CD14-positive monocyte (primary cell): ENCODE results near the gene PTPRO. TPM values are rescaled to one million over a fixed set of nuclear protein-coding genes. Genes with fewer than 3 reads are reported as not detected.

ENCODE experiments used
- DNase-seq, 3 donors: peaks; one replicate each; pipeline ENCODE4 v3.0.0-alpha.2; 2011 to 2022
- H2AFZ ChIP-seq: 2 replicates; pipeline ENCODE4 v1.6.0; 2012; ENCODE audit warnings: mild to moderate bottlenecking, low read depth, low read length, inconsistent platforms; ENCODE audit not compliant: insufficient read depth, poor library complexity, severe bottlenecking
- H3K27ac ChIP-seq, 2 donors: 1 replicate in 1 of 2; 2 replicates in 1 of 2; pipeline ENCODE4 v1.5.1; 2012 to 2013; ENCODE audit warnings: low read length in 2 of 2, control low read depth in 1 of 2, inconsistent platforms in 1 of 2, low read depth in 1 of 2, mild to moderate bottlenecking in 1 of 2
- H3K27me3 ChIP-seq, 2 donors: one replicate each; pipeline versions ENCODE4 v1.6.0 to v1.6.1; 2011 to 2013; ENCODE audit warnings: low read length in 2 of 2; ENCODE audit not compliant: control insufficient read depth in 2 of 2, insufficient read depth in 2 of 2
- H3K36me3 ChIP-seq, 2 donors: replicated peaks in 1 of 2; 1 replicate in 1 of 2; 2 replicates in 1 of 2; pipeline versions ENCODE4 v1.5.1 to v1.6.1; 2012 to 2013; ENCODE audit warnings: low read length in 2 of 2, control low read depth in 1 of 2, inconsistent platforms in 1 of 2, mild to moderate bottlenecking in 1 of 2; ENCODE audit not compliant: insufficient read depth in 2 of 2, control insufficient read depth in 1 of 2
- H3K4me1 ChIP-seq, 2 donors: 1 replicate in 1 of 2; 2 replicates in 1 of 2; pipeline versions ENCODE4 v1.5.1 to v1.6.1; 2012 to 2013; ENCODE audit warnings: low read length in 2 of 2, control low read depth in 1 of 2, inconsistent platforms in 1 of 2, mild to moderate bottlenecking in 1 of 2, moderate library complexity in 1 of 2; ENCODE audit not compliant: insufficient read depth in 2 of 2, control insufficient read depth in 1 of 2
- H3K4me2 ChIP-seq: replicated peaks from 2 replicates; pipeline ENCODE3; 2012; ENCODE audit warnings: low read length, moderate library complexity, mild to moderate bottlenecking; ENCODE audit not compliant: poor library complexity, severe bottlenecking; ENCODE audit errors: extremely low read depth
- H3K4me3 ChIP-seq, 3 experiments: fragments of 200-600 bp in 1 of 3; sonication (generic) in 1 of 3; replicated peaks in 1 of 3; 1 replicate in 2 of 3; 2 replicates in 1 of 3; pipeline ENCODE4 v1.5.1; 2011 to 2013; ENCODE audit warnings: low read length in 3 of 3, mild to moderate bottlenecking in 3 of 3, control low read depth in 2 of 3, low read depth in 2 of 3, inconsistent platforms in 1 of 3, moderate library complexity in 1 of 3
- H3K79me2 ChIP-seq: 2 replicates; pipeline ENCODE4 v1.6.0; 2012; ENCODE audit warnings: mild to moderate bottlenecking, control low read depth, inconsistent platforms, low read length, moderate library complexity; ENCODE audit not compliant: insufficient read depth
- H3K9ac ChIP-seq: 2 replicates; pipeline ENCODE4 v1.6.0; 2017; ENCODE audit warnings: low read length, mild to moderate bottlenecking; ENCODE audit not compliant: insufficient read depth, poor library complexity, severe bottlenecking
- H3K9me3 ChIP-seq, 2 donors: replicated peaks in 1 of 2; 1 replicate in 1 of 2; 2 replicates in 1 of 2; pipeline versions ENCODE4 v1.5.1 to v1.6.1; 2012 to 2013; ENCODE audit warnings: low read length in 2 of 2, control low read depth in 1 of 2; ENCODE audit not compliant: control insufficient read depth in 1 of 2, insufficient read depth in 1 of 2
- H4K20me1 ChIP-seq: 2 replicates; pipeline ENCODE4 v1.6.0; 2012; ENCODE audit warnings: mild to moderate bottlenecking, low read length, control low read depth, moderate library complexity; ENCODE audit not compliant: insufficient read depth
- H3K27ac Mint-ChIP-seq, 7 donors: one replicate each; pipeline ENCODE4 v1.8.0; 2020; ENCODE audit warnings: mild to moderate bottlenecking in 7 of 7, mixed read lengths in 7 of 7, moderate library complexity in 6 of 7, inconsistent platforms in 2 of 7
- H3K27me3 Mint-ChIP-seq, 3 donors: one replicate each; pipeline ENCODE4 v1.8.0; 2021 to 2022; ENCODE audit warnings: low read depth in 3 of 3, mild to moderate bottlenecking in 3 of 3, mixed read lengths in 3 of 3, moderate library complexity in 3 of 3, inconsistent platforms in 1 of 3
- H3K36me3 Mint-ChIP-seq, 2 donors: one replicate each; pipeline ENCODE4 v1.8.0; 2020; ENCODE audit warnings: mixed read lengths in 2 of 2, inconsistent platforms in 1 of 2, mild to moderate bottlenecking in 1 of 2
- H3K4me1 Mint-ChIP-seq: one replicate; pipeline ENCODE4 v1.8.0; 2020; ENCODE audit warnings: mild to moderate bottlenecking, mixed read lengths
- H3K4me3 Mint-ChIP-seq, 2 donors: one replicate each; pipeline ENCODE4 v1.8.0; 2020; ENCODE audit warnings: mild to moderate bottlenecking in 2 of 2, mixed read lengths in 2 of 2, moderate library complexity in 1 of 2
- H3K9me3 Mint-ChIP-seq, 7 donors: one replicate each; pipeline ENCODE4 v1.8.0; 2020 to 2022; ENCODE audit warnings: mixed read lengths in 7 of 7, mild to moderate bottlenecking in 6 of 7, moderate library complexity in 6 of 7, inconsistent platforms in 2 of 7
- CTCF ChIP-seq: fragments of 200-600 bp; IDR thresholded peaks from one replicate; pipeline ENCODE4 v1.8.0; 2022; ENCODE audit warnings: antibody characterized with exemption, mild to moderate bottlenecking
- WGBS: methylation state at CpG from one replicate; pipeline ENCODE4 v1.1.5; 2013; ENCODE audit warnings: missing lambda C conversion rate; ENCODE audit not compliant: insufficient coverage; 5-methylcytosine and 5-hydroxymethylcytosine counted together
- intact Hi-C, 2 donors: fragments of 100-400 bp; cut with micrococcal nuclease; formaldehyde crosslinking; loops; one replicate each; pipeline versions ENCODE4 v1.15.0 to v1.15.1; 2023
- polyA plus RNA-seq, 3 donors: library from polyadenylated mRNA; depleted of rRNA in 1 of 3; unstranded in 2 of 3; stranded (reverse) in 1 of 3; fragments of 300-500 nt in 2 of 3; fragments of >200 nt in 1 of 3; fragmentation: Illumina TruSeq in 2 of 3; gene quantifications; 1 replicate in 2 of 3; 2 replicates in 1 of 3; pipeline ENCODE4 v1.2.3, GENCODE V29; 2012 to 2021

PTPRO gene
- polyA plus RNA-seq, 3 donors = 3.1 to 12.0 (median 4.7) TPM

GRCh38 chr12:15404485-15404884 lies 82.2 kb downstream of the PTPRO start:
- Mint-ChIP-seq H3K27ac (no peak overlapping the region), H3K4me3 (no peak overlapping the region), H3K9me3 (peaks cover 0 to 4% (median 0%) of the 10 kb centered on the region in 7 donors), H3K4me1 (no peaks in the 10 kb centered on the region), H3K36me3 (no peaks in the 10 kb centered on the region), H3K27me3 (peaks cover 0 to 6% (median 5%) of the 10 kb centered on the region in 3 donors)
- H3K27ac ChIP-seq = no peak overlapping the region
- H3K36me3 ChIP-seq = no peaks in the 10 kb centered on the region
- intact Hi-C loops = no loop called here
- H3K9ac ChIP-seq = no peak overlapping the region
- no peaks in the 10 kb centered on the region for H3K27me3 ChIP-seq
- no peak for TF ChIP-seq CTCF
- WGBS = no CpG with 5 or more reads among the region's 1 CpG
- no peak for DNase-seq
- no peak overlapping the region for H2AFZ ChIP-seq
- peaks cover 0 to 3% of the 10 kb centered on the region in 2 donors for H3K9me3 ChIP-seq
- H4K20me1 ChIP-seq = no peaks in the 10 kb centered on the region
- H3K4me1 ChIP-seq = no peaks in the 10 kb centered on the region
- H3K79me2 ChIP-seq = no peaks in the 10 kb centered on the region
- H3K4me2 ChIP-seq = no peak overlapping the region
- H3K4me3 ChIP-seq = no peak overlapping the region

- Histone ChIP-seq H3K4me1 (no peaks in the 10 kb centered on the region), H3K4me2 (no peak overlapping the region), H3K36me3 (no peaks in the 10 kb centered on the region), H3K9me3 (peaks cover 0 to 3% of the 10 kb centered on the region in 2 donors), H3K9ac (no peak overlapping the region), H4K20me1 (no peaks in the 10 kb centered on the region), H3K27ac (no peak overlapping the region), H3K79me2 (no peaks in the 10 kb centered on the region), H3K27me3 (no peaks in the 10 kb centered on the region), H2AFZ (no peak overlapping the region), H3K4me3 (no peak overlapping the region)
- Mint-ChIP-seq H3K36me3 (no peaks in the 10 kb centered on the region), H3K27ac (no peak overlapping the region), H3K27me3 (peaks cover 0 to 7% (median 4%) of the 10 kb centered on the region in 3 donors), H3K9me3 (peaks cover 0 to 4% (median 0%) of the 10 kb centered on the region in 7 donors), H3K4me3 (no peak overlapping the region), H3K4me1 (no peaks in the 10 kb centered on the region)
- no CpG with 5 or more reads among the region's 2 CpGs for WGBS
- intact Hi-C loops = no loop called here
- no peak for DNase-seq
- no peak for TF ChIP-seq CTCF
Observed at GRCh38 chr12:15405606-15406005, 83.3 kb downstream of the PTPRO start.
